HepG2 (cell line): Measurements from ENCODE around the gene YIPF3. TPM values are rescaled to one million over a fixed set of nuclear protein-coding genes. Genes with fewer than 3 reads are reported as not detected.

Experiments
- ATAC-seq: fragments of 200-7000 bp; cut with Tn5 transposase; 3 replicates; pipeline ENCODE4 v1.9.1; 2020; ENCODE audit warnings: mild to moderate bottlenecking, moderate library complexity
- BruUV-seq: library from RNA; stranded (reverse); fragments of 400-500 nt; replicated peaks from 2 replicates; lab custom pipeline; 2021; lab: Mats Ljungman, UMichigan
- CTCF ChIA-PET: fragments of 300-600 bp; formaldehyde crosslinking; extraction: SDS; loops from one replicate; lab custom pipeline; 2021; ENCODE audit warnings: low total read pairs, inconsistent platforms, low intra/inter-chr PET ratio; lab: Yijun Ruan, JAX
- POLR2A ChIA-PET: fragments of 350-600 bp; sonication (Branson Sonifier 250); formaldehyde crosslinking; loops from one replicate; lab custom pipeline; 2020; ENCODE audit warnings: antibody characterized with exemption, inconsistent platforms; lab: Yijun Ruan, JAX
- DNase-seq: peaks from one replicate; pipeline ENCODE4 v3.0.0-alpha.2; 2015; ENCODE audit warnings: low spot score
- FAIRE-seq: peaks from 3 replicates; lab custom pipeline; 2011; peaks lifted over from hg19 to GRCh38; lab: Jason Lieb, UNC
- H2AFZ ChIP-seq: one replicate; pipeline ENCODE4 v1.6.1; 2011; ENCODE audit warnings: low read length, inconsistent platforms
- H3K27ac ChIP-seq: fragments of 300-600 bp; 3 replicates; pipeline ENCODE4 v1.8.0; 2011; ENCODE audit warnings: mixed run types, mild to moderate bottlenecking, mixed read lengths, low read length, inconsistent platforms; ENCODE audit not compliant: insufficient read depth; ENCODE audit errors: extremely low read length
- H3K27me3 ChIP-seq, 2 experiments: fragments of 200-600 bp in 1 of 2; 2 replicates in 1 of 2; 3 replicates in 1 of 2; pipeline versions ENCODE4 v1.6.0 to v1.8.0; 2011; ENCODE audit warnings: low read length in 2 of 2, mild to moderate bottlenecking in 2 of 2, moderate library complexity in 2 of 2, inconsistent platforms in 1 of 2; ENCODE audit not compliant: insufficient read depth in 2 of 2, control insufficient read depth in 1 of 2
- H3K36me3 ChIP-seq, 2 experiments: fragments of 200-600 bp in 1 of 2; replicated peaks in 1 of 2; 2 replicates in 1 of 2; 3 replicates in 1 of 2; pipeline versions ENCODE4 v1.5.1 to v1.8.0; 2011; ENCODE audit warnings: low read length in 2 of 2, inconsistent platforms in 1 of 2; ENCODE audit not compliant: insufficient read depth in 2 of 2, control insufficient read depth in 1 of 2
- H3K4me1 ChIP-seq: 2 replicates; pipeline ENCODE4 v1.5.1; 2012; ENCODE audit warnings: low read length, inconsistent platforms; ENCODE audit not compliant: insufficient read depth
- H3K4me2 ChIP-seq: 2 replicates; pipeline ENCODE4 v1.6.0; 2011; ENCODE audit warnings: low read depth, low read length, inconsistent platforms
- H3K4me3 ChIP-seq, 3 experiments: fragments of 200-600 bp in 1 of 3; sonication (generic), shearing (Covaris generic) in 1 of 3; replicated peaks in 1 of 3; 2 replicates each; pipeline ENCODE4 v1.5.1; 2011 to 2016; ENCODE audit warnings: low read length in 3 of 3, inconsistent platforms in 2 of 3, low read depth in 2 of 3, mild to moderate bottlenecking in 2 of 3, control low read depth in 1 of 3, mixed read lengths in 1 of 3; ENCODE audit not compliant: insufficient read depth in 1 of 3
- H3K79me2 ChIP-seq: one replicate; pipeline ENCODE4 v1.6.1; 2011; ENCODE audit warnings: low read length, inconsistent platforms; ENCODE audit not compliant: insufficient read depth
- H3K9ac ChIP-seq: 2 replicates; pipeline ENCODE4 v1.6.0; 2011; ENCODE audit warnings: mild to moderate bottlenecking, low read depth, low read length, inconsistent platforms; ENCODE audit not compliant: insufficient read depth
- H3K9me3 ChIP-seq: 2 replicates; pipeline ENCODE4 v1.5.1; 2012; ENCODE audit warnings: mild to moderate bottlenecking, low read length
- H4K20me1 ChIP-seq: 2 replicates; pipeline ENCODE4 v1.6.0; 2011; ENCODE audit warnings: inconsistent platforms, mild to moderate bottlenecking, low read length, moderate library complexity; ENCODE audit not compliant: insufficient read depth
- ARNTL ChIP-seq: sonication (generic); formaldehyde crosslinking; IDR thresholded peaks from 2 replicates; pipeline ENCODE4 v1.4.0; 2020; ENCODE audit warnings: mild to moderate bottlenecking, missing genetic modification reagents
- GZF1 ChIP-seq: sonication (generic); formaldehyde crosslinking; IDR thresholded peaks from 2 replicates; pipeline ENCODE4 v1.5.1; 2020; ENCODE audit warnings: mild to moderate bottlenecking, missing genetic modification reagents
- HMGXB3 ChIP-seq: sonication (generic); formaldehyde crosslinking; IDR thresholded peaks from 2 replicates; pipeline ENCODE4 v1.4.0; 2020; ENCODE audit warnings: missing genetic modification reagents, borderline replicate concordance
- MAFG ChIP-seq: sonication (generic); formaldehyde crosslinking; IDR thresholded peaks from 2 replicates; pipeline ENCODE4 v1.5.1; 2020; ENCODE audit warnings: mild to moderate bottlenecking, missing genetic modification reagents
- TCF7L2 ChIP-seq: IDR thresholded peaks from 2 replicates; pipeline ENCODE4 v1.6.1; 2011; ENCODE audit warnings: mild to moderate bottlenecking, low read depth, low read length, moderate library complexity
- THAP11 ChIP-seq: IDR thresholded peaks from 2 replicates; pipeline ENCODE4 v1.6.1; 2016; ENCODE audit warnings: missing biosample characterization, missing genetic modification reagents
- TIGD3 ChIP-seq: sonication (generic); formaldehyde crosslinking; IDR thresholded peaks from 2 replicates; pipeline ENCODE4 v1.5.1; 2020; ENCODE audit warnings: mild to moderate bottlenecking, missing genetic modification reagents, borderline replicate concordance
- ZNF263 ChIP-seq: sonication (generic); formaldehyde crosslinking; IDR thresholded peaks from 2 replicates; pipeline ENCODE4 v1.4.0; 2020; ENCODE audit warnings: missing genetic modification reagents
- ZNF274 ChIP-seq: sonication (generic); formaldehyde crosslinking; IDR thresholded peaks from 2 replicates; pipeline ENCODE4 v1.5.1; 2020; ENCODE audit warnings: mild to moderate bottlenecking, missing genetic modification reagents
- ZNF362 ChIP-seq: sonication (generic); formaldehyde crosslinking; IDR thresholded peaks from 2 replicates; pipeline ENCODE4 v1.4.0; 2020; ENCODE audit warnings: missing genetic modification reagents, mild to moderate bottlenecking, borderline replicate concordance
- ZNF709 ChIP-seq: sonication (generic); formaldehyde crosslinking; IDR thresholded peaks from 2 replicates; pipeline ENCODE4 v1.5.0; 2020; ENCODE audit warnings: mild to moderate bottlenecking, missing genetic modification reagents
- ZNF784 ChIP-seq: sonication (generic); formaldehyde crosslinking; IDR thresholded peaks from 2 replicates; pipeline ENCODE4 v1.5.1; 2020; ENCODE audit warnings: missing genetic modification reagents, mild to moderate bottlenecking, borderline replicate concordance
- WGBS: methylation state at CpG from one replicate; pipeline ENCODE4 v1.1.6; 2017; ENCODE audit warnings: low lambda C conversion rate; 5-methylcytosine and 5-hydroxymethylcytosine counted together
- in situ Hi-C: cut with HindIII; loops from 2 replicates; pipeline ENCODE4 v1.10.0; 2017; ENCODE audit warnings: low pct_unique_long_range_greater_than_20kb; ENCODE audit not compliant: extremely low pct_ligation_motif_present
- intact Hi-C: fragments of 100-400 bp; cut with micrococcal nuclease; formaldehyde crosslinking; loops from one replicate; pipeline ENCODE4 v1.10.0; 2022; ENCODE audit not compliant: unreplicated experiment
- polyA plus RNA-seq, 8 experiments: library from polyadenylated mRNA; depleted of rRNA in 3 of 8; stranded (reverse) in 7 of 8; unstranded in 1 of 8; fragments of >200 nt; fragmentation: Illumina TruSeq in 4 of 8; extraction: Trizol in 4 of 8; gene quantifications; 2 replicates each; pipeline versions ENCODE4 v1.2.1 to v1.2.3, GENCODE V29; 2011 to 2016; ENCODE audit warnings: low read depth in 4 of 8, missing spikeins in 1 of 8, mixed read lengths in 1 of 8; ENCODE audit not compliant: insufficient read depth in 1 of 8
- total RNA-seq, 5 experiments: library from RNA; depleted of rRNA; stranded (reverse); fragments of >200 nt; fragmentation: Illumina TruSeq; extraction: Trizol; gene quantifications; 2 replicates each; pipeline ENCODE4 v1.2.3, GENCODE V29; 2016; ENCODE audit warnings: low read depth in 1 of 5

The YIPF3 gene
- total and polyA plus RNA-seq, 2 of the 13 experiments (the other 11 are each of a cell fraction or from before 2014, with no cell fraction given): 107 to 206 TPM

- no peak for TF ChIP-seq GZF1 (CRISPR knock-in tag)
Measured at GRCh38 chr6:43509142-43509983, 7.4 kb downstream of the YIPF3 start (continued).

GRCh38 chr6:43508481-43509141, 8.1 kb downstream of the YIPF3 start:
- H3K27me3 ChIP-seq: peaks cover 3 to 7% of the 10 kb centered on the region in 2 experiments; a peak in 4 of 5 replicates
- ChIA-PET POLR2A (interaction anchor here (1.8 to 1.9 kb wide), 2 partner anchors 9 to 67 kb away, joined by 5 to 6 read pairs; partner anchors contain the start of genes POLH and XPO5), CTCF (interaction anchor here (3.0 kb wide), 1 partner anchor 54 kb away, joined by 39 read pairs; the partner anchor contains the start of gene DLK2)
- in situ Hi-C loops (no loop called here), intact Hi-C loops (loop anchor here (5.0 kb wide), 2 partner anchors 121 to 246 kb away; no protein-coding TSS in a partner anchor)
- H2AFZ ChIP-seq: no peak overlapping the region
- H3K79me2 ChIP-seq: no peaks in the 10 kb centered on the region
- H4K20me1 ChIP-seq: no peaks in the 10 kb centered on the region; the same call in 1 of the 2 replicates
- FAIRE-seq (peak; percentile 40), DNase-seq (no peak), ATAC-seq (peak; percentile 28)
- BruUV-seq: no TSS peak
- H3K9ac ChIP-seq: peak overlapping the region; percentile 22; the same call in 1 of the 2 replicates
- peak overlapping the region; percentile 82 for H3K4me2 ChIP-seq
- peaks cover 47% of the 10 kb centered on the region for H3K4me1 ChIP-seq
- WGBS: 46% methylated on average over 8 of the region's 8 CpGs
- no peak overlapping the region for H3K27ac ChIP-seq
- peak overlapping the region in 2 of 3 experiments; percentile 69 to 74; a peak in 4 of 6 replicates for H3K4me3 ChIP-seq
- H3K9me3 ChIP-seq: no peaks in the 10 kb centered on the region
- H3K36me3 ChIP-seq: peaks cover 19 to 32% of the 10 kb centered on the region in 2 experiments
- TF ChIP-seq ZNF784 (CRISPR knock-in tag) (no peak), ARNTL (CRISPR knock-in tag) (no peak), ZNF263 (CRISPR knock-in tag) (no peak), THAP11 (CRISPR knock-in tag) (no peak), ZNF274 (CRISPR knock-in tag) (no peak), TIGD3 (CRISPR knock-in tag) (no peak), HMGXB3 (CRISPR knock-in tag) (no peak), MAFG (no peak), TCF7L2 (no peak), ZNF709 (CRISPR knock-in tag) (0 out of 2 replicates have a peak, but pooled peaks have one; percentile 3), ZNF362 (CRISPR knock-in tag) (no peak)
